Activated T-cell treated with anti-CD3 and anti-CD28 coated beads for 24 hours (primary cell): Measurements from ENCODE around the gene ATP8B3.

Experiments
- DNase-seq: peaks from one replicate; pipeline ENCODE4 v3.0.0-alpha.2; 2020; ENCODE audit warnings: low read depth

ATP8B3 gene

DNA sequence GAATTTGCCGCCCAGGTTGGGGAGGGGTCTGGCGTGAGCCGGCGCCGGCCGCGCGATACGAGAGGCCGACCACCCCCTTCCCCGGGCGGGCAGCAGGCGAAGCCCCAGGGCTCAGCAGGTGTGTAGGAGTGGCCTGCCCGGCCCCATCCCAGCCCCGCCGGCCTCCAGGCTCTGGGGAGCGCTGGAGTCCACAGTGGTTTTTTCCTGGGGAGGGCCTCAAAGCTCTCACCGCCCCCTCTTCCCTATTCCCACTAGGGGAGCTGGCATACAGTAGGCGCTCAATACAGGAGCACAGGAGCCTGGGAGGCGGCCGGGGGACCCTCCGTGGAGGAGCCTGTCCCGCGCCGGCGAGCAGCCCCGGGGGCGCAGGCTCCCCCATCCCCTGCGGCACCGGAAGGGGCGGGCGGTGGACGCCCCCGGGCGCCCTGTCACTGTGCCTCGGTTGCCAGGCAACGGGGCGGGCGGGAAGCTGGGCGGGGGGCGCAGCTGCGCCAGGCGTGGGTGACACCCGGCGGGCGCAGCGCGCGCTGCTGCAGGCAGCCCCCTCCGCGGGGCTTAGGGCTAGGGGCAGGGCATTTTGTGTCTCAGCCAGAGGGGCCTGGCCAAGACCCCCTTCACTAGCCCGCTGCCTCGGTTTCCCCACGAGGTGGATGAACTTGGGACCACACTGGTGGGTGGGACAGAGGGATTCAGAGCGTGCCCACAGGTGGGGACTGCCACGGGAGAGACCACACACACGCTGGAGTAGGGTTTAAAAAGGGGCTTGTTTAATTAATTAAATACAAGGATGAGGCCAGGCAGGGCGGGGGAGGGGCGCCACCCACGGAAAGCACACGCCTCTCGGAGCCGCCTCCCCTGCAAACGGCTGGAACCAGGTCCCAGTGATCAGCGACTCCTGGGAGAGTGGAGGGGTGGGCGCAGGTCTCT is 39.8 kb upstream of the ATP8B3 start:
- DNase-seq, result no peak

GRCh38 chr19:1850809-1851653 is 39.0 kb upstream of the ATP8B3 start:
- DNase-seq, result no peak

DNA sequence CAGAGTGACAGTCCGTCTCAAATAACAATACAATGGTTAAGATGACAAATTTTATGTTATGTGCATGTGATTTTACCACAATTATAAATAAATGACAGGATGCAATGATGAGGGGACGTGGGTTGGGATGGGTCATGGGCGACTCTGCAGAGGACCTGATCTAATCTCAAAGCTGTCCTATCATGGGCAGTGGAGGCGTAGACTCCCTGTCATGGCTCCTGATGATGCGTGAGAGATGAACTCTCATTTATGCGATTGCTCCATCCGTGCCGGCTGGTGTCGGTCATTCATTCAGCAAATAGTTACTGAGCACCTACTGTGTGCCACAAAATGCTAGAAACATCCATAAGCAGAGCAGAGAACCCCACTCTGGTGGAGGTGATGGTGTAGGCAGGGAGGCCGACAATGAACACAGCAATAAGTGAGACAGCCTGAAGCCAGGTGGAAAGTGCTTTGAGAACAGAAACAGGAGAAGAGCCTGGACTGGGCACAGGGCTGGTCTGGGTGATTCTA is 37.9 kb upstream of the ATP8B3 start:
- DNase-seq, result no peak

- no peak for DNase-seq
Observed at GRCh38 chr19:1849132-1849474, 37.0 kb upstream of the ATP8B3 start.

DNA sequence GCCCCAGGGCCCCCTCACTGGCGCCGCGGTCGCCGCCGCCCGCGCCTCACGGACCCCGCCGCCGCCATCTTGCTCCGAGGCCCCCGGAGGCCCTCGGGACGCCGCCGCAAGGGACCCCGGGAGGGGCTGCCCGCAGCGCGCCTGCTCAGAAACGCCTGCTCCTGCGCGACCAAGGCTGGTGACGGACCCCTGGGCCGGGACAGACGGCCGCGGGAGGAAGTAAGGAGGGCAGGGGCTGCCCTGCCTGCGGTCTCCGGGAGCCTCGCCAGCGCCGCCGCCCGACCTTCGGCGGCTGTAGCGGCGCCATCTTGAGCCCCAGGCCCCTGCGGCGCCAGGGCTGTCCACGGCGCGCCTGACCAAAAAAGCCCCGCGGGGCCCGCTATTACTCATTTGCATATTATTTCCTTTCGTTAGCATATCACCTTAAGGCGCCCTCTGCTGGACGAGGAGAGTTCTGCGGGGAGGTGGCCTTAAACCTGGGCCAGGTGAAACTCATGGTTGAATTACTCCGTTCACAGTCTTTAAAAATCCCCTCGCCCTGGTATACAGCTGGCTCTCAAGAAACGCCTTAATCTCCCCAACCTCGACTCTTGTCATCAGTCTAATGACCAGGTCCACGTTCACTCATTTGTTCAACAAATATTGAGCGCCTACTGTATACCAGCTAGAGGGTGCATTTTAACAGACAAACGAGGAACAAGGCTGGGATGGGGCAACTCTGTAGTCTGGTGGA is 36.5 kb upstream of the ATP8B3 start, which contains the start of gene REXO1:
TSS of gene REXO1 (minus strand) at position 85 of the 733 bp plus-strand sequence. CDS start 125 bp downstream, outside the sequence.
- peak; percentile 95 for DNase-seq

- DNase-seq, result no peak
Observed at GRCh38 chr19:1847684-1848398, 35.8 kb upstream of the ATP8B3 start.

DNA sequence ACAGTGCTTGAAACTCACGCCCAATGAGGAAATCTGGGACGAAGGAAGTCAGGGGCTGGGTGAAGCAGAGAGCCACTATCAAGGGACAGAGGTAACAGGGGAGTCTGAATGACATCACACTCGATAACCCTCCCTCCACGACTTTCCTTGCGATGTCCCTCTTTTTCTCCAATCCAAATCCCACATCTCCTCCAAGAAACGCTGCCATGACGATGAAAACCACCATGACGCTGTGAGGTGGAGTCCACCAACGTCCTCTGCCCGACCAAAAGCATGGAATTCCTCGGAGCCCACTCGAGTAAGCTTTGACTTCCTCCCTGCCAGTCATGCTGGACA is 35.2 kb upstream of the ATP8B3 start:
- DNase-seq, result no peak

DNA sequence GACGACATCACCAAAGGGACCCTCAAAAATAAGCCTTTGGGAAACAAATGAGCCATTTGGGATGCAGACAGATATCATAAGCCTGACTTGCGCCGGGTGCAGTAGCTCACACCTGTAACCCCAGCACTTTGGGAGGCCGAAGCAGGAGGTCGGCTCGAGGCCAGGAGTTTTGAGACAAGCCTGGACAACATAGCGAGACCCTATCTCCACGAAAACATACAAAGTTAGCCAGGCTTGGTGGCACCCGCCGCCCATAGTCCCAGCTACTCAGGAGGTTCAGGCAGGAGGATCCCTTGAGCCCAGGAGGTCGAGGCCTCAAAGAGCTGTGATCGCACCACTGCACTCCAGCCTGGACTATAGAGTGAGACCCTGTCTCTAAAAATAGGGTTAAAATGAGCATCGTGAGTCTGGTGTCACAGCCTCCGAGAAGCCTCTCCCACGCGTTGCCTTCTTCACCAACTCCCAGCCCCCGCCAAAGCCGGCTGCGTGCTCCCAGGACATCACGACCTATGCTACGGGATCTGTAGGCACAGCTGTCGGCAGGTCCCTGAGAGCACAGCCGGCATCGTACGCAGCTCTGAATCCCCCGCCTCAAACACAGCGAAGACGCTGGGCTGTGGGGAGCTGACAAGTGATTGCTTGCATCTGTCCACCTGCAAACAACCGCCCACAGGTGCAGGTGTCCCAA is 34.6 kb upstream of the ATP8B3 start:
- DNase-seq, result no peak

- no peak for DNase-seq
Observed at GRCh38 chr19:1845642-1846041, 33.6 kb upstream of the ATP8B3 start.

GRCh38 chr19:1845125-1845515 is 33.0 kb upstream of the ATP8B3 start:
- no peak for DNase-seq

DNA sequence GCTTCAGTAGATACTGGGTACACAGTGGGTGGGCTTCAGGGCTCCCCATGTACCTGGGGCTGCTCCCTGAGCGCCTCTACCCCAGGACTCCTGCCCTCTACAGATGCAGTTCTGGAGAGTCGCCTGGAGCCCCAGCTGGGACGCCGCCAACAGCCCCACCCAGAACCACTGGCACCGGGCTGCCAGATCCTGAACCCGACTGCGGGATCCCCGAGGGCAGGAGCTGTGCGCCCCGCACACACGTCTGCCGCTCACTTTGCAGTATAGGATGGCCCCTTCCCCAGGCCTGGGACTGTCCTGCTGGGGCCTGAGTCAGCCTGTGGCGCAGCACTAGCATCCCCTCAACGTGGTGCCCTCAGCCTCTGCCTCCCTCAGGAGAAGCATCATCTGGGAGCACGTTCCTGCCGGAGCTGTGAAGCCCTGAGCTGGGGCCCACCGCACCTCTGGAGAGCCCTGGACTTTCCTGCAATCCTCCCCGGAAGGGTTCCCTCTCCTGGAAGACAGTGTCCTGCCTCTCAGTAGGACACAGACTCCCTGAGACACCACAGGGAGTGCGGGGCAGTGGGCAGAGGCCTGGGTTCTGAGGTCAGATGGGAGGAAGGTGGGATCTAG is 32.5 kb upstream of the ATP8B3 start:
- no peak for DNase-seq

DNA sequence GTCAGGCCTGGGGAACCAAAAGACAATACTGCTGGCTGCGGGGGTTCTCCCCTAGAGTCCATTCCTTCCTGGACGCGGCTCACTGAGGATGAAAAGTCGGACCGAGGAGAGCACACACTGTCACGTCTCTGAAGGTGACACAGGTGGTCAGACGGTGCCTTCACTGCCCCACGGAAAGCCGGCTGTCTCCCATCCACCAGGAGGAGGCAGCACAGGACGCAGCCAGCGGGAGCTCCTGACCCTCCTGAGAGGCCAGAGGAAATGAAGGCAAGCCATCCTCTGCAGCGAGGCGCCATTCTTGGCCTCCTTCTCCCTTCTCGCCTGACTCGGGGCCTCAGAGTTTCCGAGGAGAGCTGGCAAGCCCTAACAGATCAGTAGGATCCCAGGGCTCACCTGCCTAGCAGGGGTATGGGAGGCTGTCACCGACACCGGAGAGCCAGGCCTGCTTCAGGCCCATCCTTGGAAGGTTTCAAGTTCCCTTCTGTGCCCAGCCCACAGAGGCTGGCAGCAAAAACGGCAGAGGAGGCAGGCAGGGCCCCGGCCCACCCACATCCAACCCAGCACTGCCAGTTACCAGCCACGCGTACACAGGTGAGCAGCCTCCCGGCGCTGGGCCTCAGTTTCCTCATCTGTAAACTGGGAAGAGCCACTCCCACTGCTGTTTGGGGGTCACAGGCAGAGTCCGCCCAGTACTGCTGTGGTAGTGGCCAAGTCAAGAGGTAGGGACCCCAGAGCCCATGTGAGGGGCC is 31.7 kb upstream of the ATP8B3 start:
- no peak for DNase-seq

GRCh38 chr19:1843116-1843515 is 31.0 kb upstream of the ATP8B3 start:
- no peak for DNase-seq

GRCh38 chr19:1841209-1841924 is 29.3 kb upstream of the ATP8B3 start:
- DNase-seq, result no peak

- DNase-seq, result no peak
Observed at GRCh38 chr19:1840541-1841115, 28.6 kb upstream of the ATP8B3 start.

DNA sequence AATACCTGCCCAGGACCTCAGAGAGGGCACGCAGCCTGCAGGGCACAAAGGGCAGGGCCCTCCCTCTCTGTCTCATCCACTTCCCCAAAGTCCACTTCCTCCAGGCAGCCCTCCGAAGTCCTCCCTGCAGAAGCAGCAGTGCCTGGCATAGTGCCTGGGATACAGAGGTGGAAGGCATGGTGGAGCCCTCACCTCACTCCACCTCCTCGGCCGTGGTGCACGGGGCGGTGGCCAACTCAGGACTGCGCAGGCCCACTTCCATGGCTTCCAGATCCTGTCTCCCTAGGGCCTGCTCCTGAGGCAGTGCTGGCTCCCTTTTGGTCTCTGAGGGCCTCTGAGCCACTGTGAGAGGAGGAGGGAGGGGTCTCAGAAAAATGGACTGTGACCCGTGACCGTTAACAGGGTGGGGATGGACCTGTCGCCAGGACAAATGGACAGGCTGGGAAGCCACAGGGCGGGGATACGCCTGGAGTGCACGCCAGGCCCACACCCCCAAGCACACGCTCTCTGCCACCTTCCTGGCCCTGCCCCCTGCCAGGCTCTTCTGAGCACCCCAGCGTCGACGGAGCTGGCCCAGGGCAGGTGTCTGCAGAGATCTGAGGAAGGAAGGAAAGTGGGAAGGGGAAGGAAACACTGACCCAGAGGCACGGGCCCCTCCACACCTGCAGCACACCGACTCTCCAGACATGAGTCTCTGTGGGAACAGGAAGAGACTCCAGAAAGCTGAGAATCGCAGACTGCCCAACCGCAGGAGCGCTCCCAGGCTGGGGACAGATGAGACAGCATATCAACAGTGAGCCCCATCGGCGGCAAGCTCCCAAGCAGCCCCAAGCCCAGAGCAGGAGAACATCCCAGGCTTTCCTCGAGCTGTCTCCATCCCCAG is 27.8 kb upstream of the ATP8B3 start:
- DNase-seq, result no peak

DNA sequence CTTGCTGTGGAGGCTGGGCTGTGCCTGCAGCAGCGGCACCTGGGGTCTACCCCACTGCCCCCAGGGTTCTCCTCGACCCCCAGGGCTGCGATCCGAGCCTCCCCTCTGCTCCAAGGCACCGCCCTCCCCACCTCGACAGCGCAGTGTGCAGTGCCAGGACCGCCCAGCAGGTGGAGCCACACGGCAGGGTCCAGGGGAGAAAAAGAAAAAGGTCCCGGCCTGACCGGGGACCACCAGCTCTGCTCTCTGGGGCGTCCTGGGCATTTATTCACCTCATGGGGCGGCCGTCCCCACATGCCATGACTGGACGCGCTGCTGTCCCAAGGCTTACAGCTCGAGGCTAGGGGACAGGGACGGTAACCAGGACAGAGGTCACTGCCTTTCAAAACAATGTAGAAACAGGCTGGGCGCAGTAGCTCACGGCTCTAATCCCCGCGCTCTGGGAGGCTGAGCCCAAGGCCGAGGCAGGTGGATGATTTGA is 25.6 kb upstream of the ATP8B3 start:
- no peak for DNase-seq

- DNase-seq, result no peak
Observed at GRCh38 chr19:1837222-1837565, 25.1 kb upstream of the ATP8B3 start.
